PC-3 (cell line): ENCODE measurements around the gene EDC3. TPM values are rescaled to one million over a fixed set of nuclear protein-coding genes. Genes with fewer than 3 reads are reported as not detected.

Experiments used
- ATAC-seq: fragments of 200-7000 bp; cut with Tn5 transposase; 2 replicates; pipeline ENCODE4 v1.9.1; 2020; ENCODE audit warnings: mild to moderate bottlenecking, moderate library complexity
- BruUV-seq: library from RNA; stranded (reverse); fragments of 400-500 nt; replicated peaks from 2 replicates; lab custom pipeline; 2021; lab: Mats Ljungman, UMichigan
- CTCF ChIA-PET: fragments of 300-600 bp; sonication (Branson Sonifier 250); formaldehyde crosslinking; loops from one replicate; lab custom pipeline; 2022; ENCODE audit warnings: antibody characterized with exemption; lab: Charles Lee
- POLR2A ChIA-PET: fragments of 300-600 bp; sonication (Branson Sonifier 250); formaldehyde crosslinking; loops from one replicate; lab custom pipeline; 2022; ENCODE audit warnings: antibody characterized with exemption; ENCODE audit not compliant: unreplicated experiment; lab: Charles Lee
- DNase-seq: peaks from one replicate; pipeline ENCODE4 v3.0.0-alpha.2; 2015
- H2AFZ ChIP-seq: fragments of 300-600 bp; sonication (generic); 2 replicates; pipeline ENCODE4 v1.6.0; 2016; ENCODE audit warnings: antibody characterized with exemption, low read length
- H3F3A ChIP-seq: fragments of 300-600 bp; sonication (generic); one replicate; pipeline ENCODE4 v1.6.0; 2017; ENCODE audit warnings: antibody characterized with exemption, low read length, control low read depth, mild to moderate bottlenecking; ENCODE audit not compliant: unreplicated experiment
- H3K27ac ChIP-seq: fragments of 300-600 bp; sonication (generic); 2 replicates; pipeline ENCODE4 v1.5.1; 2016; ENCODE audit warnings: mild to moderate bottlenecking, low read length
- H3K27me3 ChIP-seq: fragments of 300-600 bp; sonication (generic); 2 replicates; pipeline ENCODE4 v1.6.1; 2016; ENCODE audit warnings: low read length, mixed read lengths
- H3K36me3 ChIP-seq: fragments of 300-600 bp; sonication (generic); 2 replicates; pipeline ENCODE4 v1.6.1; 2016; ENCODE audit warnings: low read depth, mixed run types, low read length, mixed read lengths
- H3K4me1 ChIP-seq: fragments of 300-600 bp; sonication (generic); 2 replicates; pipeline ENCODE4 v1.5.1; 2016; ENCODE audit warnings: low read length; ENCODE audit not compliant: insufficient read depth
- H3K4me2 ChIP-seq: fragments of 300-600 bp; sonication (generic); 2 replicates; pipeline ENCODE4 v1.6.0; 2016; ENCODE audit warnings: low read length
- H3K4me3 ChIP-seq: fragments of 300-600 bp; sonication (generic); 2 replicates; pipeline ENCODE4 v1.5.1; 2016; ENCODE audit warnings: mild to moderate bottlenecking, low read length, mixed read lengths
- H3K79me2 ChIP-seq: fragments of 300-600 bp; sonication (generic); 2 replicates; pipeline ENCODE4 v1.6.1; 2017; ENCODE audit warnings: low read length, mixed read lengths
- H3K9ac ChIP-seq: fragments of 300-600 bp; sonication (generic); 2 replicates; pipeline ENCODE4 v1.6.0; 2016; ENCODE audit warnings: mild to moderate bottlenecking, low read length
- H3K9me2 ChIP-seq: fragments of 300-600 bp; sonication (generic); replicated peaks from 2 replicates; pipeline ENCODE4 v1.6.1; 2016; ENCODE audit warnings: mixed run types, low read length, mixed read lengths
- H3K9me3 ChIP-seq: fragments of 300-600 bp; sonication (generic); 2 replicates; pipeline ENCODE4 v1.6.1; 2016; ENCODE audit warnings: low read length, mixed read lengths
- H4K20me1 ChIP-seq: fragments of 300-600 bp; sonication (generic); 2 replicates; pipeline ENCODE4 v1.6.1; 2016; ENCODE audit warnings: low read length, mixed read lengths
- EZH2 ChIP-seq: fragments of 300-600 bp; sonication (generic); IDR thresholded peaks from one replicate; pipeline ENCODE4 v1.6.1; 2017; ENCODE audit warnings: antibody characterized with exemption, mild to moderate bottlenecking, low read length; ENCODE audit not compliant: unreplicated experiment
- EZH2phosphoT487 ChIP-seq: fragments of 300-600 bp; sonication (generic); IDR thresholded peaks from 2 replicates; pipeline ENCODE4 v1.6.1; 2018; ENCODE audit warnings: mild to moderate bottlenecking, antibody characterized with exemption, low read length, borderline replicate concordance
- intact Hi-C: fragments of 100-400 bp; cut with micrococcal nuclease; formaldehyde crosslinking; loops from 2 replicates; pipeline ENCODE4 v1.9.0; 2023
- total RNA-seq: library from RNA; depleted of rRNA; stranded (reverse); fragments of >200 nt; gene quantifications from 2 replicates; pipeline ENCODE4 v1.2.3, GENCODE V29; 2014
- TF ChIP-seq, protein P1 (sequence below): fragments of 300-600 bp; sonication (generic); conservative IDR thresholded peaks from 2 replicates; pipeline ENCODE4 v1.5.1; 2017; ENCODE audit warnings: antibody characterized with exemption, low read depth, mild to moderate bottlenecking, low read length

EDC3 gene
- total RNA-seq, 1 experiment from 2014 or later: 9.9 TPM

DNA sequence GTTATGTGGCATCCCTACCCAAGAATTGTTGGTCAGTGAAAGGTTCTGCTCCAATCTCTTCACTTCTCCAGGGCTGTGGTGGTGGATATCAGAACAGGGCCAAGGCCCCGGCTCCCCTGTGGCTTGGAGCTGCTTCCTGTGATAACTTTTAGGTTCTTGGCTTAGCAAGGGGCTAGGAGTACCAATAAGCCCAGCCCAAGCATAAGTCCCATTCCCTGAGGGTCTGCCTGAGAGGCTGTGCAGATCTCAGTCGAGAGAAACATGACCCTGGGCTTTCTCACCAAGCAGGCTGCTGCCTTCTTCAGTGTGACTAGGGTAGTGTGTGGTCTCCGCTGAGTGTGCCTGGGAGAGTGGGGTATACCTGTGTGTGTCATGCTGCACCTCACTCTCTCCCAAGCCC is 73.1 kb downstream of the EDC3 start:
- POLR2A ChIA-PET: no interaction called here
- no peak for DNase-seq
- BruUV-seq: no TSS peak

DNA sequence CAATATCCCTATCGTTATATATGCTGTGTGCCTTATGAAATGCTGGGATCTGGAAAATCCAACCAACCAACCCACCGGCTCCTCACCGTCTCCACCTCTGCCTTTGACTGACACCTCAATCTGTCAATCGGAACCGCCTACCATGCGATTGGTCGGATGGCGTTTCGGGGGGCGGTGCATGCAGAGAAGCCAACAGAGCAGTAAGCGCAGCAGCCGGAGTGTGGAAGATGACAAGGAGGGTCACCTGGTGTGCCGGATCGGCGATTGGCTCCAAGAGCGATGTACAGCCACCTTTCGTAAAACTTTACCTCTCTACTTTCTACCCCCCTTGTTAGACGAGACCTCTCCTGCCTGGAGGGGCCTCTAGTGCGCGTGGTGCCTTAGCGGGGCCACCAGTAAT is 73.9 kb downstream of the EDC3 start:
- Histone ChIP-seq H3F3A (no peaks in the 10 kb centered on the region), H3K9ac (no peak overlapping the region), H3K9me2 (no peaks in the 10 kb centered on the region), H3K27me3 (no peaks in the 10 kb centered on the region), H3K4me3 (no peak overlapping the region), H3K27ac (no peak overlapping the region), H3K4me1 (peaks cover 13% of the 10 kb centered on the region), H2AFZ (no peak overlapping the region), H4K20me1 (peaks cover 40% of the 10 kb centered on the region), H3K79me2 (peaks cover 56% of the 10 kb centered on the region), H3K4me2 (no peak overlapping the region), H3K36me3 (peaks cover 70% of the 10 kb centered on the region), H3K9me3 (no peaks in the 10 kb centered on the region)
- ChIA-PET POLR2A (no interaction called here), CTCF (no interaction called here)
- no peak for TF ChIP-seq EZH2
- no peak for TF ChIP-seq EZH2phosphoT487
- TF ChIP-seq, protein P1, sequence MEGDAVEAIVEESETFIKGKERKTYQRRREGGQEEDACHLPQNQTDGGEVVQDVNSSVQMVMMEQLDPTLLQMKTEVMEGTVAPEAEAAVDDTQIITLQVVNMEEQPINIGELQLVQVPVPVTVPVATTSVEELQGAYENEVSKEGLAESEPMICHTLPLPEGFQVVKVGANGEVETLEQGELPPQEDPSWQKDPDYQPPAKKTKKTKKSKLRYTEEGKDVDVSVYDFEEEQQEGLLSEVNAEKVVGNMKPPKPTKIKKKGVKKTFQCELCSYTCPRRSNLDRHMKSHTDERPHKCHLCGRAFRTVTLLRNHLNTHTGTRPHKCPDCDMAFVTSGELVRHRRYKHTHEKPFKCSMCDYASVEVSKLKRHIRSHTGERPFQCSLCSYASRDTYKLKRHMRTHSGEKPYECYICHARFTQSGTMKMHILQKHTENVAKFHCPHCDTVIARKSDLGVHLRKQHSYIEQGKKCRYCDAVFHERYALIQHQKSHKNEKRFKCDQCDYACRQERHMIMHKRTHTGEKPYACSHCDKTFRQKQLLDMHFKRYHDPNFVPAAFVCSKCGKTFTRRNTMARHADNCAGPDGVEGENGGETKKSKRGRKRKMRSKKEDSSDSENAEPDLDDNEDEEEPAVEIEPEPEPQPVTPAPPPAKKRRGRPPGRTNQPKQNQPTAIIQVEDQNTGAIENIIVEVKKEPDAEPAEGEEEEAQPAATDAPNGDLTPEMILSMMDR: no peak
- ATAC-seq (no peak), DNase-seq (no peak)
- intact Hi-C loops: no loop called here
- no TSS peak for BruUV-seq

More for the DNA sequence above, 73.1 kb downstream of the EDC3 start:
- H3F3A ChIP-seq: no peaks in the 10 kb centered on the region
- no peak for ATAC-seq
- no peak overlapping the region for H3K27ac ChIP-seq
- no peaks in the 10 kb centered on the region for H3K27me3 ChIP-seq
- CTCF ChIA-PET: no interaction called here
- no peak for TF ChIP-seq EZH2phosphoT487
- TF ChIP-seq, protein P1: no peak
- TF ChIP-seq EZH2: no peak
- no peak overlapping the region for H2AFZ ChIP-seq
- intact Hi-C loops: no loop called here
- no peaks in the 10 kb centered on the region for H3K9me2 ChIP-seq
- H3K79me2 ChIP-seq: peaks cover 47% of the 10 kb centered on the region
- H3K4me2 ChIP-seq: no peak overlapping the region
- H3K4me1 ChIP-seq: peaks cover 5% of the 10 kb centered on the region
- peaks cover 77% of the 10 kb centered on the region for H3K36me3 ChIP-seq
- H4K20me1 ChIP-seq: peaks cover 32% of the 10 kb centered on the region
- H3K9me3 ChIP-seq: no peaks in the 10 kb centered on the region
- no peak overlapping the region for H3K4me3 ChIP-seq
- H3K9ac ChIP-seq: no peak overlapping the region

DNA sequence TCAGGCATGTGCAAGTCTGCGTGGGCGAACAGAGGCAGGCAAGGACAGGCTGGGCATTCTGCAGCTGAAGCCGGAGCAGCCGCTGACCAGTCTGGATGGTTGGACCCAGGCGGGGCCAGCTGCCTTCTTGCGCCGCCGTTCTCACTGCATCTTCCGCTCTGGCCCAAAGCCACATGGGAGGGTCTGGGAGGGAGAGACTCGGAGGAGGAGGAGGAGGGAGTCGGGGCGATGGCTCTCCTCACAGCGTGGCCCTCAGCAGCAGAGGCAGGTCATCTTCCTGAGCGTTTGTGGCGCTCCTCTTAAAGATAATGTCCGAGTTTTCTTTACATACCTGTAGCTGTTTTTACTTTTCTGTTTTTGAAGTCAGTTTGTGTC is 74.3 kb downstream of the EDC3 start:
- ChIA-PET CTCF (no interaction called here), POLR2A (no interaction called here)
- H3K4me3 ChIP-seq: no peak overlapping the region
- peaks cover 69% of the 10 kb centered on the region for H3K36me3 ChIP-seq
- ATAC-seq (no peak), DNase-seq (no peak)
- intact Hi-C loops: no loop called here
- peaks cover 16% of the 10 kb centered on the region for H3K4me1 ChIP-seq
- no peaks in the 10 kb centered on the region for H3K9me3 ChIP-seq
- H4K20me1 ChIP-seq: peaks cover 44% of the 10 kb centered on the region
- H3F3A ChIP-seq: no peaks in the 10 kb centered on the region
- H3K27ac ChIP-seq: no peak overlapping the region
- no peak overlapping the region for H2AFZ ChIP-seq
- H3K27me3 ChIP-seq: no peaks in the 10 kb centered on the region
- BruUV-seq: no TSS peak
- no peak overlapping the region for H3K4me2 ChIP-seq
- H3K9me2 ChIP-seq: no peaks in the 10 kb centered on the region
- no peak for TF ChIP-seq EZH2phosphoT487
- TF ChIP-seq EZH2: no peak
- TF ChIP-seq, protein P1: no peak
- H3K9ac ChIP-seq: no peak overlapping the region
- peaks cover 60% of the 10 kb centered on the region for H3K79me2 ChIP-seq
